Transverse colon (tissue), 4 donors: ENCODE data around the gene KRT4.

Experiments used
- CTCF ChIP-seq, 5 experiments: fragments of 200-600 bp in 3 of 5; fragments of 450-650 bp in 2 of 5; sonication (generic) in 3 of 5; IDR thresholded peaks; 1 replicate in 2 of 5; 2 replicates in 3 of 5; pipeline ENCODE4 v1.5.1; 2016 to 2017; ENCODE audit warnings: antibody characterized with exemption in 5 of 5, inconsistent platforms in 3 of 5, mild to moderate bottlenecking in 2 of 5, moderate library complexity in 1 of 5
- POLR2A ChIP-seq: fragments of 450-650 bp; IDR thresholded peaks from one replicate; pipeline ENCODE4 v1.6.1; 2016; ENCODE audit warnings: antibody characterized with exemption, mild to moderate bottlenecking, moderate library complexity
- POLR2AphosphoS5 ChIP-seq, 3 donors: sonication (generic); formaldehyde crosslinking; IDR thresholded peaks; one replicate each; pipeline ENCODE4 v1.6.1; 2016; ENCODE audit warnings: antibody characterized with exemption in 3 of 3

GRCh38 chr12:52792185-52793029 is 21.5 kb downstream of the KRT4 start:
- no peak for TF ChIP-seq POLR2AphosphoS5 (IDR thresholded peaks at IDR 0.05)
- TF ChIP-seq CTCF (IDR thresholded peaks at IDR 0.05): no peak
- no peak for TF ChIP-seq POLR2A
